H9 (cell line): ENCODE results near the gene TMEM132C. TPM values are rescaled to one million over a fixed set of nuclear protein-coding genes. Genes with fewer than 3 reads are reported as not detected.

Experiments
- DNase-seq: peaks from one replicate; pipeline ENCODE4 v3.0.0-alpha.2; 2017
- H2AFZ ChIP-seq: one replicate; pipeline ENCODE4 v1.6.1; 2013; ENCODE audit warnings: mild to moderate bottlenecking, low read length, control low read depth, moderate library complexity
- H2AK5ac ChIP-seq: 2 replicates; pipeline ENCODE4 v1.6.1; 2013; ENCODE audit warnings: low read length, control low read depth, mixed read lengths; ENCODE audit not compliant: insufficient read length
- H2BK120ac ChIP-seq: one replicate; pipeline ENCODE4 v1.6.1; 2013; ENCODE audit warnings: low read depth, mild to moderate bottlenecking, low read length, control low read depth, inconsistent platforms; ENCODE audit not compliant: poor library complexity, severe bottlenecking
- H2BK12ac ChIP-seq: 2 replicates; pipeline ENCODE4 v1.6.1; 2013; ENCODE audit warnings: low read length, control low read depth, mixed read lengths, low read depth; ENCODE audit not compliant: insufficient read length
- H2BK15ac ChIP-seq: 2 replicates; pipeline ENCODE4 v1.6.1; 2013; ENCODE audit warnings: low read depth, low read length, control low read depth
- H2BK20ac ChIP-seq: one replicate; pipeline ENCODE4 v1.6.1; 2013; ENCODE audit warnings: low read depth, mild to moderate bottlenecking, low read length, control low read depth, inconsistent platforms; ENCODE audit not compliant: poor library complexity, severe bottlenecking
- H2BK5ac ChIP-seq: 2 replicates; pipeline ENCODE4 v1.6.1; 2013; ENCODE audit warnings: low read length, control low read depth, mixed read lengths; ENCODE audit not compliant: insufficient read length
- H3K14ac ChIP-seq: 2 replicates; pipeline ENCODE4 v1.6.1; 2013; ENCODE audit warnings: low read length, control low read depth; ENCODE audit not compliant: insufficient read depth
- H3K18ac ChIP-seq: 2 replicates; pipeline ENCODE4 v1.6.1; 2013; ENCODE audit warnings: low read depth, mild to moderate bottlenecking, mixed read lengths, low read length, control low read depth; ENCODE audit not compliant: insufficient read length
- H3K23ac ChIP-seq: 2 replicates; pipeline ENCODE4 v1.6.1; 2013; ENCODE audit warnings: low read length, control low read depth, mixed read lengths, low read depth; ENCODE audit not compliant: insufficient read length
- H3K23me2 ChIP-seq: 2 replicates; pipeline ENCODE4 v1.6.1; 2013; ENCODE audit warnings: low read depth, mild to moderate bottlenecking, mixed read lengths, low read length, control low read depth; ENCODE audit not compliant: insufficient read length, poor library complexity, severe bottlenecking
- H3K27ac ChIP-seq: 2 replicates; pipeline ENCODE4 v1.5.1; 2013; ENCODE audit warnings: low read length, control low read depth, mixed read lengths, low read depth; ENCODE audit not compliant: insufficient read length
- H3K27me3 ChIP-seq: 2 replicates; pipeline ENCODE4 v1.6.1; 2013; ENCODE audit warnings: low read length, control low read depth, inconsistent platforms; ENCODE audit not compliant: insufficient read depth
- H3K4ac ChIP-seq: 2 replicates; pipeline ENCODE4 v1.6.1; 2013; ENCODE audit warnings: low read depth, mild to moderate bottlenecking, control low read depth, inconsistent platforms, low read length, moderate library complexity
- H3K4me1 ChIP-seq: 2 replicates; pipeline ENCODE4 v1.6.1; 2013; ENCODE audit warnings: low read length, control low read depth, inconsistent platforms; ENCODE audit not compliant: insufficient read depth
- H3K4me2 ChIP-seq: 2 replicates; pipeline ENCODE4 v1.6.1; 2013; ENCODE audit warnings: low read length, control low read depth, mixed read lengths; ENCODE audit not compliant: insufficient read length, insufficient read depth
- H3K56ac ChIP-seq: 2 replicates; pipeline ENCODE4 v1.6.1; 2013; ENCODE audit warnings: low read depth, mild to moderate bottlenecking, mixed read lengths, low read length, control low read depth; ENCODE audit not compliant: insufficient read length
- H3K79me1 ChIP-seq: 2 replicates; pipeline ENCODE4 v1.6.1; 2013; ENCODE audit warnings: low read depth, mild to moderate bottlenecking, moderate library complexity, low read length, control low read depth, inconsistent platforms; ENCODE audit not compliant: insufficient read depth, poor library complexity, severe bottlenecking
- H3K79me2 ChIP-seq: 2 replicates; pipeline ENCODE4 v1.6.1; 2013; ENCODE audit warnings: low read length, control low read depth, inconsistent platforms; ENCODE audit not compliant: insufficient read depth
- H3K9ac ChIP-seq: 2 replicates; pipeline ENCODE4 v1.6.1; 2013; ENCODE audit warnings: low read length, control low read depth, mixed read lengths; ENCODE audit not compliant: insufficient read length; ENCODE audit errors: extremely low read depth
- H3K9me3 ChIP-seq: one replicate; pipeline ENCODE4 v1.6.1; 2013; ENCODE audit warnings: low read depth, low read length, inconsistent platforms; ENCODE audit not compliant: control insufficient read depth
- H3T11ph ChIP-seq: one replicate; pipeline ENCODE4 v1.6.1; 2013; ENCODE audit warnings: mild to moderate bottlenecking, low read length, control low read depth, inconsistent platforms
- H4K20me1 ChIP-seq: one replicate; pipeline ENCODE4 v1.6.1; 2013; ENCODE audit not compliant: control insufficient read depth, insufficient read length, insufficient read depth
- H4K5ac ChIP-seq: 2 replicates; pipeline ENCODE4 v1.6.1; 2013; ENCODE audit warnings: low read depth, mild to moderate bottlenecking, mixed read lengths, low read length, control low read depth; ENCODE audit not compliant: insufficient read length
- H4K8ac ChIP-seq: replicated peaks from 2 replicates; pipeline ENCODE4 v1.6.1; 2013; ENCODE audit warnings: low read length, control low read depth, mixed read lengths, low read depth; ENCODE audit not compliant: insufficient read length
- H4K91ac ChIP-seq: 2 replicates; pipeline ENCODE4 v1.6.1; 2013; ENCODE audit warnings: low read depth, mild to moderate bottlenecking, moderate library complexity, mixed read lengths, low read length, control low read depth; ENCODE audit not compliant: insufficient read length
- H3K27ac Mint-ChIP-seq, 3 experiments: 2 replicates in 2 of 3; 3 replicates in 1 of 3; pipeline ENCODE4 v1.8.0; 2020 to 2021; ENCODE audit warnings: mixed read lengths in 3 of 3, mild to moderate bottlenecking in 1 of 3, moderate library complexity in 1 of 3
- H3K27me3 Mint-ChIP-seq: 2 replicates; pipeline ENCODE4 v1.8.0; 2021; ENCODE audit warnings: low read depth, mild to moderate bottlenecking, moderate library complexity, mixed read lengths
- H3K36me3 Mint-ChIP-seq, 3 experiments: 2 replicates in 2 of 3; 3 replicates in 1 of 3; pipeline ENCODE4 v1.8.0; 2020 to 2021; ENCODE audit warnings: low read depth in 3 of 3, mixed read lengths in 3 of 3; ENCODE audit not compliant: insufficient read depth in 1 of 3
- H3K4me1 Mint-ChIP-seq, 2 experiments: 2 replicates each; pipeline ENCODE4 v1.8.0; 2020; ENCODE audit warnings: mixed read lengths in 2 of 2
- H3K4me3 Mint-ChIP-seq, 2 experiments: 2 replicates in 1 of 2; 3 replicates in 1 of 2; pipeline ENCODE4 v1.8.0; 2020 to 2021; ENCODE audit warnings: mild to moderate bottlenecking in 2 of 2, mixed read lengths in 2 of 2, moderate library complexity in 1 of 2
- H3K9me3 Mint-ChIP-seq, 2 experiments: 2 replicates in 1 of 2; 3 replicates in 1 of 2; pipeline ENCODE4 v1.8.0; 2020; ENCODE audit warnings: mild to moderate bottlenecking in 2 of 2, mixed read lengths in 2 of 2, moderate library complexity in 1 of 2
- CTCF ChIP-seq: fragments of 200-600 bp; sonication (generic); conservative IDR thresholded peaks from 3 replicates; pipeline ENCODE4 v1.8.0; 2021; ENCODE audit warnings: antibody characterized with exemption, mild to moderate bottlenecking
- whole genome bisulfite sequencing: extraction: QIAGEN DNeasy Blood & Tissue Kit; methylation state at CpG from one replicate; pipeline ENCODE4 v1.1.7; 2013; ENCODE audit warnings: missing lambda C conversion rate, low lambda C conversion rate, mixed read lengths; ENCODE audit not compliant: insufficient read length; ENCODE audit errors: extremely low coverage; 5-methylcytosine and 5-hydroxymethylcytosine counted together
- total RNA-seq: library from RNA; stranded (reverse); gene quantifications from 2 replicates; pipeline ENCODE4 v1.2.1, GENCODE V29; 2021

TMEM132C gene
- total RNA-seq, 1 experiment from 2014 or later = 0.22 TPM

- Histone ChIP-seq H2AFZ (no peak overlapping the region), H3K14ac (no peak overlapping the region), H3K9me3 (no peaks in the 10 kb centered on the region), H3K9ac (no peak overlapping the region), H2BK5ac (no peak overlapping the region), H3K23ac (no peak overlapping the region), H3K23me2 (no peaks in the 10 kb centered on the region), H3K56ac (no peak overlapping the region), H2BK15ac (no peak overlapping the region), H3K4me2 (no peak overlapping the region), H3K79me1 (no peaks in the 10 kb centered on the region), H3K79me2 (no peaks in the 10 kb centered on the region), H3K18ac (no peak overlapping the region), H4K91ac (no peak overlapping the region), H4K5ac (no peak overlapping the region), H2BK20ac (no peak overlapping the region), H2BK12ac (no peak overlapping the region), H2AK5ac (no peak overlapping the region), H3T11ph (no peak overlapping the region), H3K27ac (no peak overlapping the region), H3K27me3 (no peaks in the 10 kb centered on the region), H4K8ac (no peak overlapping the region), H3K4ac (no peak overlapping the region), H2BK120ac (no peak overlapping the region), H4K20me1 (no peaks in the 10 kb centered on the region), H3K4me1 (no peaks in the 10 kb centered on the region; the same call in 1 of the 2 replicates)
- peaks cover 10% of the 10 kb centered on the region for H3K27me3 Mint-ChIP-seq
- H3K27ac Mint-ChIP-seq = no peak overlapping the region
- DNase-seq = no peak
- no peaks in the 10 kb centered on the region; a peak in 2 of 5 replicates for H3K9me3 Mint-ChIP-seq
- H3K36me3 Mint-ChIP-seq = no peaks in the 10 kb centered on the region; a peak in 1 of 7 replicates
- no peak overlapping the region for H3K4me3 Mint-ChIP-seq
- no CpG with 5 or more reads among the region's 1 CpG for WGBS
- no peak for TF ChIP-seq CTCF
- H3K4me1 Mint-ChIP-seq = peaks cover 11 to 18% of the 10 kb centered on the region in 2 experiments
Observed at GRCh38 chr12:128236525-128236924, 30.4 kb upstream of the TMEM132C start.
